Pulmonary artery endothelial cell (primary cell): ENCODE measurements around the gene TEX30. TPM values are rescaled to one million over a fixed set of nuclear protein-coding genes. Genes with fewer than 3 reads are reported as not detected.

Source experiments
- DNase-seq: peaks from one replicate; pipeline ENCODE4 v3.0.0-alpha.2; 2011; ENCODE audit warnings: low read depth, low spot score
- total RNA-seq: library from RNA; depleted of rRNA; stranded (reverse); fragments of >200 nt; gene quantifications from 2 replicates; pipeline ENCODE4 v1.2.3, GENCODE V29; 2014

The TEX30 gene
- total RNA-seq, 1 donor from 2014 or later, result 20.8 TPM

DNA sequence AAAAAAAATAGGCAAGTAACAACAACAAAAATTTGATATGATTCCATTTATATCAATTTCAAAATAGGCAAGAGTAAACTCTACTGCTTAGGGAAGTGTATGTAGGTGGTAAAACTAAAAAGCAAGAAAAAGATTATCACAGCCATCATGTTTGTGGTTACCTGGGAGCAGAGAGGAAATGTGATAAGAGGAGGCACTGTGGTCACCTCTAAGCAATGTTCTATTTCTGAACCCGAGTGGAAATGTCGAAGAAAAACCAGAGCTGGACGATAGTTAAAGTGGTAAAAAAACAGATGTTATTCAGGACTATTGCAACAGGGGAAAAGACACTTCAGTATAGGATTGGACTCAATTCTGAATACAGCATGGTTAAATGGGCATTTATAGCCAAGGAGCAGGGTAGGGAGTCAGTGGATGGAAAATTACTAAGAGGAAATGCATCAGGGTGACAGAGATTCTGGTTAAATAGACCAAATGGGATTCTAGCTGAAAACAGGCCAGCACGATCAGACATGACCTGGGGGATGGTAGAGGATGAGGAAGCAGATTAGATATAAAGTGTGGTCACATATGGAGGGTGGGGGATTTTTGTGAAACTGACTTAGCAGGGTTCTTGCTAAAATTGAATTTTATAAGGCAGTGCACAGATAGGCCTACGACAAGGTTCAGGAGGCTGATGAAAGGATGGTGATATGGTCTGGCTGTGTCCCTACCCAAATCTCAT, 6.0 kb upstream of the TEX30 start:
- DNase-seq, result no peak

GRCh38 chr13:102777736-102778135, 4.2 kb upstream of the TEX30 start:
- DNase-seq, result no peak

DNA sequence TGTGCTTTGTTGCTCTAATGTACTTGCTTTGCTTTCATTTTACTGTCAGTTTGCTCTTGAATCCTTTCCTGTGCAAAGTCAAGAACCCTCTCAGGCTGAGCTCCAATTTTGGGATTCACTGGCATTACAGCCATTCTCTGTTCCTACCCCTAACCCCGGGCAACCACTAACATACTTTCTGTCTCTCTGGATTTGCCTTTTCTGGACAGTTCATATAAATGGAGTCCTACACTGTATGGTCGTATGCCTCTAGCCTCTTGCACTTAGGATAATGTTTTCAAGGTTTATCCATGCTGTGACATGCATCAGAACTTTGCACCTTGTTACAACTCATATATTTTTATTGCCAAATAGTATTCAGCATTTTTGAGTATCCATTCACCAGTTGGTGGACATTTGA, 2.7 kb upstream of the TEX30 start:
- no peak for DNase-seq

DNA sequence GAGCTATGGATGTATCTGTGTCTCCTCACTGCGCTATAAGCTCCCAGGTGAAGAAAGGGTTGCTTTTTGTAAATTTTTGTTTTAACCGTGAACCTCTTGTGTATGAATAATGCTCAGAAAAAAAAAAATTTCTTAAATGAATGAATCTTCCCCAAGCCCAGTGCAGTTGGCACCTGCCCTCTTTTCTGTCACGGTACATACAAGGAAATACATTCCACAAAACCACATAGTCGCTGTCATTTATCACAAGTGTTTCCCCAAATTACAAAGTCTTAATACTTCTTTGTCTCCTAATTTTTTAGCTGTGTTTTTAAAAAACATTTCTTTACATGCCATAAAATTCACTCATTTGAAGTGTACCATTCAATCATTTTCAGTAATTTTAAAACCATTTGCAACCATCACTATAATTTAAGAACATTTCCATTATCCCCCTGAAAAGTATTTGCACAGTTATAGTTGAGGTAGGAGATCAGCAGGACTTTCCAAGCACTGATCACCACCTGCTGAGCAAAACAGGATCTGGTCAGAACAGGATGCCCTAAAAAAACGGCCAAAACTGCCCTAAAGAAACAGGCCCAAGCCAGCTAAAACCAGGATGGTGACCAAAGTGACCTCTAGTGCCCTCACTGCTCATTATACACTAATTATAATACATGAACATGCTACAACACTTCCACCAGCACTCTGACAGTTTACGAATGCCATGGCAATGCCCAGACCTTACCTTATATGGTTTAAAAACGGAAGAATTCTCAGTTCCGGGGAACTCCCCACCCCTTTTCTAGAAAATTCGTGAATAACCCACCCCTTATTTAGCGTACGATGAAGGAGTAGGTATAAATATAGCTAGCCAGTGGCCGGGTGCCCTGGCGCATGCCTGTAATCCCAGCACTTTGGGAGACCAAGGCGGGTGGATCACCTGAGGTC, 1.3 kb upstream of the TEX30 start:
- DNase-seq, result no peak

GRCh38 chr13:102774214-102774568, 605 bp upstream of the TEX30 start:
- no peak for DNase-seq

DNA sequence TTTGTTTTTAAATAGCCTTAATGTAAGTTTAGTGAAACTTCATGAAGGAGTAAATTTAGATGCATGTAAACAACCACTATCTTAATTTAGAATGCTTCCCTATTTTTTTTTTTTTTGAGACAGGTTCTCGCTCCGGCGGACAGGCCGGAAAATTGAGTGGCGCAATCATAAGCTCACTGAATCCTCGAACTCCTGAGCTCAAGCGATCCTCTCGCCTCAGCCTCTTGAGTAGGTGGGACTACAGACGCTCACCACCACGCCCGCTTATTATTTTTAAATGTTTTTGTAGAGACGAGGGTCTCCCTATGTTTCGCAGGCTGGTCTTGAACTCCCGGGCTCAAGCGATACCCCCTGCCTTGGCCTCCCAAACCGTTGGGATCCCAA, 1.6 kb downstream of the TEX30 start:
- DNase-seq, result no peak

DNA sequence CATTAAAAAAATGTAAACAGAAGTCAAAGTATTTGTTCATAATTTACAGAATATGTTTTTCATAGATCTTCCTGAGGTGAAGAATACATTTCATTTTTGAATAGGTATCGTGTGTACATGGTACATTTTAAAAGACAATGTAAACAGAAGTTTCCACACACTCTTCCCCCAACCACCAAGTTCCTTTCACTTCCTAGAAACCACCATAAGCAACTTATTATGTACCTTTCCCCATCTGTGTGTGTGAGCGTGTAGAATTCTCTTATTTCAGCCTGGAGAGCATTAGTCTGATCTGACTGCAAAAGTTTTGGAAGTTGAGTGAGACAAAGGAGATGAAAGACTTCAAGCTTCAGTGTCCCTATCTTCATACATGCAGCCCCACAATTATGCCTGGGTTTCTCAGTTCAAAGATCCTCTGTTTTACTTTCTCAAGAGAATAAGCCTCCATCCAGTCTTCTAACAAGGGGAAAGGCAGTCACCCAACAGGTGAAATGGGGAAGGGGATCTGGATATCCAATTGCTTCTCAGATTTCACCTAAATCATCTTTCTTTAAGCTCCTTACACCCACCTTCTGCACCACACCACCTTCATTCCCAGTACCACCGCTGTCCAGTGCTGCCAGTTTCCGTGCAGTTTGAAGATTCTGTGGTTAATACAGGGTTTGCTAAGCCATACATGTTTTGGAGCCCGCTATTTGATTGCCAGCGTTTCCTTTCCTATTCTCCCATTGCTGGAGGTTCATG, 2.1 kb downstream of the TEX30 start:
- no peak for DNase-seq

DNA sequence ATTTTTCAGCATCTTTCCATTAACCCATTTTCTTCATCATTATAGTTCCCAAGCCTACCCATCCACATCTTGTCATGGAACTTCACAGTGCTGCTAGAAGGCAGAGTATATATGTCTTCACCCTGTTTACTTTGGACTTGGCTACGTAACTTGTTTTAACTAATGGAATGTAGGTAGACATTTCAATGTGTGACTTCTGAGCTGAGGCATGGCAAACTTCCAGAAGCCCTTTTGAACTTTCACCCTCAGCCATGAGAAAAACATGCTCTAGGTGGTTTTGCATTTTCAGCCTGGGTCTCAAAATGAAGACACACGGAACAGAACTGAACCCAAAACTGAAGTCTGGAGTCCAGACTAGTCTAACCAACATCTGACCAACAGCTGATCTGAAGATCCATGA, 3.2 kb downstream of the TEX30 start:
- no peak for DNase-seq

DNA sequence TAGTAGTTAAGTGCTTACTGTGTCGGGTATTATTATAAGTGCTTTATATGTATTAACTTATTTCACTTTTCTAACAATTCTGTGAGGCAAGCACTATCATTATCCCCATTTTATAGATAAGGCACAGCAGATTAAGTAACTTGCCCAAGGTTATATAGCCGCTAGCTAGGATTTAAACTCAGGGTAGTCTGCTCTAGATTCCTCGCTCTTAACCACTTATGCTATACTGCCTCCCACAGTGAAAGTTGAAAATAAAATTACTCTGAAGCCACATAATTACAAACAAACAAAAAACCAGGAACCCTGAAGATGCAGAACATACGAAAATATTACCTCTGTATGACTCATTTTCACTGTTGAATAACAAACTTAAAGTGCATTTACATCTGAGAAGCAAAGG, 3.9 kb downstream of the TEX30 start:
- no peak for DNase-seq

- DNase-seq, result no peak
These were observed 4.7 kb downstream of the TEX30 start for GRCh38 chr13:102768909-102769308.

- DNase-seq, result no peak
These were observed 9.8 kb downstream of the TEX30 start for GRCh38 chr13:102763741-102764140.

- no peak for DNase-seq
These were observed 12.5 kb downstream of the TEX30 start for GRCh38 chr13:102761071-102761470.

GRCh38 chr13:102758842-102759241, 14.7 kb downstream of the TEX30 start:
- DNase-seq, result no peak

DNA sequence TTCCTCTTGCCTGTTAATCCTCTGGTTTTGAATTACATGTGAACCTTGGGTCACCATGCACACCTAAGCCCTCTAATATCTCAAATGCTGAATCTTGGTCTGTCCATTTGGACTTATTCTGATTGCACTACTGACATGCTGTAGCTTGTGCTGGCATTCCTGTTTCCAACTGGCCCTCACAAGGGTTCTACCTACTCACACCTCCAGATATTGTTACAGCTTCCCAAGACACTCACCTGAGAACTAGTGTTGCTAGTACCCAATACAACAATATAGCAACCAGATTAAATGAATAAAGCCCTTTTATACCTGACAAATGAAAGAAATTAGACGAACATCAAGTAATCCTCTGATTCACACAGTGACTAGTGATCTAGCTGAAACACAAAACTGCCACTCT, 16.6 kb downstream of the TEX30 start:
- no peak for DNase-seq

DNA sequence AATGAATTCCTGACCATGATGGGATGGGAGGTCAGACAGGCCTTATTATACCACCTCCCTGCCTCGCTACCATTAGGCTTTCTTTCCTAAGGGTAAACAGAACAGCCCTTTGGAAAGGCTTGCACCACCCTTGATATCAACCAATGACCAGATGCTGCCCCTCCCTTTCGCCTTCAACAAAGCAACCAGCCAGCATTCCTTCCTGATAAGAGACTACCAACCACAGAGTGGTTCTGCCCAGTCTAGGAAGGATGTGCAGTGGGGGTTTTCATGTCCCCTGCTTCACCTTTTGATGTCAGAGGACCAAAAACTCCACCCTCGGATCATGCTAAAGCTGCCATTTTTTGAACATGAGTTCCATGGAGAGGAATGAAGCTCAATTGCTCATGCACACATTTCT, 21.7 kb downstream of the TEX30 start:
- no peak for DNase-seq

DNA sequence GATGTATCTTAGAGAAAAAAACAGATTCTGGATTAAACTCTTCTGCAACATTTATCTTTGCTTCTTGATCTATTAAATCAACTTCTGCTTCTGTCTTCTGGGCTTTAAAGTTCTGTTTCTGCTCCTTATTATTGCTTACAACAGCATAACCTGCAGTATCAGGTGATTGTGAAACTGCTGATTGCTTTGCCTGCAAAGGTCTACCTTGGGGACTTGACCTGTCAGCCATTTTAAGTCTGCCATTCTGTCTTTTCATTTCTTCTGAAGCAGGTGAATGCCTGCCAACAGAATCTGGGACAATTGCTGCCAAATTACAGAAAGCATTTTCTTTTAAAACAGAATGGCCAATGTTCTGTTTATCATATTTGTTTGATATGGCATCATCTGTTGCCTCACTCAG, 31.1 kb downstream of the TEX30 start:
- no peak for DNase-seq

DNA sequence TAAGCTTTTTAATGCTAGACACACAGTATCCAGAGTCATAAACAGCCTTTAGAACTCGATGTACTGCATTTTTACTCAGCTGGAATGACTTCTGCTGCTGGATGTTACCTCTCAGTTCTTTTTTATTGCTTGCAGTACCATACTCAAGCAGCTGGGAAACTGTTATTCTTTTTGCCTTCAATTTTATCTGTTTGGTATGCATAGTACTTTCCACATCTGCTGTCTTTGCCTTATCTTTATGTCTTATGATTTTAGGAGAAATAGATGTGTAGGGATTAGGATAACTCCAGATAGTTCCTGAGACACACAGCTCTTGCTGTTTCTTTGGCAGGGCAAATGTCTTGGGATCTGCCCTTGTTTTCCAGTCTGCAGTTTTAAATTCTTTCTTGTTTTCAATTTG, 31.5 kb downstream of the TEX30 start:
- no peak for DNase-seq

- peak; percentile 72 for DNase-seq
These were observed 43.9 kb downstream of the TEX30 start for GRCh38 chr13:102729560-102730270.

DNA sequence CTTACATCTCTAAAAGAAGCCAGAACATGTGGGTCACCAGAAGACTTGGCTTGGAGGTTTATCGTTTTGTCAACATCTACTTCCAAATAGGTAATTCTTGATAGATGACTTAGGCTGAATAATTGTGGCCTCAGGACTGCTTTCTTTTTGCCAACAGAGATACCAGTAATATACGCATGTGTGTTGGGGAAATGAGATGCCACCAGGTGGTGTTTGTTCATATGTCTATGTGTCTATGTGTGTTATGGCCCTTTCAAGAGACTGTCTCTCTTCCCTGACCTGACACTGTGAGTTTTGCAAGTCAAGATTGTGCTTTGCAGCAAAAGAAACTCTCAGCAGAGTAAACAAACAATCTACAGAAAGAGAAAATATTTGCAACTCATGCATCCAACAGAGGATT, 47.2 kb downstream of the TEX30 start:
- no peak for DNase-seq

DNA sequence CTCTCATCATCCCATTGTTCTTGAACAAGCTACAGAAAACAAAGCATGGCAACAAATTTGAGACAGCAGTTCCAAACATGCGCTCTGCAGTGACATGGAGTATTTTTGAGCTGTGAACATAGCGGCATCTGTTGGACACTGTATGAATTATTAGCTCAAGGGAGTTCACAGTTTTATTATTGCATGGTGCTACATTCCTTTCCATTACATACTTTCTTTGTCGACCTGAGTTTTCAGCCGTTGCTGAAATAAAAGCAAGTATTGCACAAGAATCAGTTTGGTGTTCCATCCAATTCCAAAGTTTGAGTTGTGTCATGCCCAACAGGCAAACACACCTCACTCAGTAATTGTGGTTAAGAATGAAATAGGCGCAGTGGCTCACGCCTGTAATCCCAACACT, 48.7 kb downstream of the TEX30 start:
- DNase-seq, result peak; percentile 36

DNA sequence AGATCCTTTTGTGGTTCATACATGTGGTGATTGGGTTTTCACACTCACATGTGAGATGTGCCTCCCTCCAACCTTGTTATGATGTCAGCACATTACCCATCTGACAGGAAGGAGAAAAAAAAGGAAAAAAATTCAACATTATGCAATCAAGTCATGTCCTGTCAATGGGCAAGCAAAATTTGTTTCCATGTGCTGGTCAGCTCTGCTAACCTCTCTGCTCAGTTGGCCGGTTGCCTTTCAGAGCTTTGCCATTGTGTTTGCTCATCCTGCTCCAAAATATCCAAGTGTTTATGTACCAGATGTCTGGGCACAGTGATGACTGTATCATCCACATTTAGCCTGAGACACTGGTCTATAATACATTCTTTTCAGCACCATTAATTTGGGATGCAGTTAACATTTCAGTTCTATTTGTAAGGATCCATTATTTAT, 51.8 kb downstream of the TEX30 start:
- no peak for DNase-seq

DNA sequence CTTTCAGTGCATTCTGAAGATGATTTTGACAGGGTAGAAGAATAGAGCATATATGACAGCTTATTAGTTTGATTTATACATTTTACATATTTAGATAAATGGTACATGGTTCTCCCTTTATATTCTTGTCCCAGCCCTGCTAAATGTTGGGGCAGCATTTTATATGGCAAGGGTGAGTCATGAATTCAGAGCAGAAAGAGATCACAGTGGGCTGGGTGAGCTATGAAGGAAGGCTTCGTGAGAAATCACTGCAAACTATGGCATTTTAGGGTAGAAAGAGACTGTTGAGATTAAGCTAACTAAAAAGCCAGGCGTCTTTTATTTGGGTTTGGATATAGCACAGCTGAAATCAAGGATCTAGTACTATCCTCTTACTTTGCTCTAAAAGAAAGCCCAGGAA, 54.8 kb downstream of the TEX30 start:
- no peak for DNase-seq
